ENCODE data around the gene KCNJ6. TPM values are rescaled to one million over a fixed set of nuclear protein-coding genes. Genes with fewer than 3 reads are reported as not detected.

The KCNJ6 gene
- total and polyA plus RNA-seq, 10 of the 15 experiments (the other 5 are each of a cell fraction or from before 2014, with no cell fraction given) = 0.03 to 0.07 (median 0.04) TPM; not detected in 7

- H3K4me2 ChIP-seq (ENCODE audit: control insufficient read depth, insufficient read depth) = no peak overlapping the region
- CTCF ChIA-PET = no interaction called here
- no peaks in the 10 kb centered on the region for H3K79me2 ChIP-seq (ENCODE audit: control insufficient read depth, insufficient read depth, low read length)
- H4K20me1 ChIP-seq (ENCODE audit: control insufficient read depth, insufficient read depth) = no peaks in the 10 kb centered on the region
- in situ Hi-C loops (cut with MboI) = loop anchor here (10.0 kb wide), 1 partner anchor 63 kb away; no protein-coding TSS in a partner anchor
- intact Hi-C loops (cut with micrococcal nuclease; ENCODE audit: unreplicated experiment) = no loop called here
- no peaks in the 10 kb centered on the region for H3K9me3 ChIP-seq (replicated peaks; ENCODE audit: control insufficient read depth, insufficient read depth, low read length)
- H3K4me1 ChIP-seq (ENCODE audit: control insufficient read depth, insufficient read depth, low read length) = no peaks in the 10 kb centered on the region
- H3K4me3 ChIP-seq = no peak overlapping the region
- DNase-seq (ENCODE audit: low read depth, low spot score) = no peak
- H3K9ac ChIP-seq (ENCODE audit: control insufficient read depth, insufficient read depth, low read length) = no peak overlapping the region
- no peak for ATAC-seq
- RAD21 ChIA-PET (ENCODE audit: unreplicated experiment) = no interaction called here
- no peaks in the 10 kb centered on the region for H3K36me3 ChIP-seq (ENCODE audit: control insufficient read depth in 2 of 2, insufficient read depth in 2 of 2, low read length in 1 of 2)
- no peak for TF ChIP-seq CBX3 (IDR thresholded peaks at IDR 0.05; ENCODE audit: borderline replicate concordance, low read depth)
- SMC1A ChIA-PET (ENCODE audit: uncharacterized antibody, unreplicated experiment) = no interaction called here
- no TSS peak for BruUV-seq (replicated peaks)
- POLR2A ChIA-PET = no interaction called here
- H3K27me3 ChIP-seq (replicated peaks in 1 of 2; ENCODE audit: control insufficient read depth in 2 of 2, insufficient read depth in 2 of 2, low read length in 1 of 2) = no peaks in the 10 kb centered on the region; a peak in 1 of 4 replicates
- H2AFZ ChIP-seq (ENCODE audit: control insufficient read depth, low read depth, low read length) = no peak overlapping the region
- no peak for FAIRE-seq
- H3K27ac ChIP-seq (ENCODE audit: control insufficient read depth, insufficient read depth) = no peak overlapping the region
These were observed 174.1 kb downstream of the KCNJ6 start for GRCh38 chr21:37742115-37742514.

- H3K79me2 ChIP-seq (ENCODE audit: control insufficient read depth, insufficient read depth, low read length) = no peaks in the 10 kb centered on the region
- no peak overlapping the region for H3K27ac ChIP-seq (ENCODE audit: control insufficient read depth, insufficient read depth)
- CTCF ChIA-PET = interaction anchor here (0.5 kb wide), 1 partner anchor 434 kb away, joined by 4 read pairs; no protein-coding TSS in a partner anchor
- no peak overlapping the region for H2AFZ ChIP-seq (ENCODE audit: control insufficient read depth, low read depth, low read length)
- no peak for ATAC-seq
- no peaks in the 10 kb centered on the region for H4K20me1 ChIP-seq (ENCODE audit: control insufficient read depth, insufficient read depth)
- no peaks in the 10 kb centered on the region for H3K4me1 ChIP-seq (ENCODE audit: control insufficient read depth, insufficient read depth, low read length)
- intact Hi-C loops (cut with micrococcal nuclease; ENCODE audit: unreplicated experiment) = no loop called here
- H3K27me3 ChIP-seq (replicated peaks in 1 of 2; ENCODE audit: control insufficient read depth in 2 of 2, insufficient read depth in 2 of 2, low read length in 1 of 2) = no peaks in the 10 kb centered on the region
- H3K4me3 ChIP-seq = no peak overlapping the region
- H3K36me3 ChIP-seq (ENCODE audit: control insufficient read depth in 2 of 2, insufficient read depth in 2 of 2, low read length in 1 of 2) = no peaks in the 10 kb centered on the region
- 3% methylated on average over 2 of the region's 2 CpGs for WGBS (ENCODE audit: insufficient coverage, insufficient replicate concordance, low lambda C conversion rate, missing lambda C conversion rate)
- no peak for FAIRE-seq
- POLR2A ChIA-PET = no interaction called here
- SMC1A ChIA-PET (ENCODE audit: uncharacterized antibody, unreplicated experiment) = no interaction called here
- no peaks in the 10 kb centered on the region for H3K9me3 ChIP-seq (replicated peaks; ENCODE audit: control insufficient read depth, insufficient read depth, low read length)
- DNase-seq (ENCODE audit: low read depth, low spot score) = no peak
- RAD21 ChIA-PET (ENCODE audit: unreplicated experiment) = no interaction called here
- H3K9ac ChIP-seq (ENCODE audit: control insufficient read depth, insufficient read depth, low read length) = no peak overlapping the region
- no TSS peak for BruUV-seq (replicated peaks)
- in situ Hi-C loops (cut with MboI) = no loop called here
- H3K4me2 ChIP-seq (ENCODE audit: control insufficient read depth, insufficient read depth) = no peak overlapping the region
- TF ChIP-seq SIX5 (IDR thresholded peaks at IDR 0.05; ENCODE audit: low read depth, low read length, severe bottlenecking) = no peak
- TF ChIP-seq CUX1 (IDR thresholded peaks at IDR 0.05; ENCODE audit: insufficient replicate concordance, low read depth, low read length) = no peak
- TF ChIP-seq ZBTB33 (IDR thresholded peaks at IDR 0.05) = no peak
- no peak for TF ChIP-seq BCL11A (IDR thresholded peaks at IDR 0.05; ENCODE audit: low read depth, low read length)
- TF ChIP-seq CBX3 (IDR thresholded peaks at IDR 0.05; ENCODE audit: borderline replicate concordance, low read depth) = no peak
- no peak for TF ChIP-seq POLR2AphosphoS5 (IDR thresholded peaks at IDR 0.05; ENCODE audit: low read length)
- TF ChIP-seq CBFB (IDR thresholded peaks at IDR 0.05; ENCODE audit: low read depth) = no peak
- TF ChIP-seq SMC3 (IDR thresholded peaks at IDR 0.05; ENCODE audit: borderline replicate concordance, low read length) = no peak
- TF ChIP-seq BHLHE40 (IDR thresholded peaks at IDR 0.05; ENCODE audit: borderline replicate concordance in 1 of 2, low read depth in 2 of 2, low read length in 1 of 2) = no peak
- no peak for TF ChIP-seq KAT2A (conservative IDR thresholded peaks at IDR 0.05; ENCODE audit: control insufficient read depth, low read depth, low read length)
- no peak for TF ChIP-seq MXI1 (IDR thresholded peaks at IDR 0.05; ENCODE audit: low read depth, low read length)
These were observed 178.3 kb downstream of the KCNJ6 start for GRCh38 chr21:37737996-37738395.

Measured in GM12878 (cell line).